Calu3 (cell line): ENCODE data around the gene SMOC2. TPM values are rescaled to one million over a fixed set of nuclear protein-coding genes. Genes with fewer than 3 reads are reported as not detected.

Source experiments
- BruUV-seq: library from RNA; stranded (reverse); fragments of 400-500 nt; replicated peaks from 2 replicates; lab custom pipeline; 2021; lab: Mats Ljungman, UMichigan
- CTCF ChIA-PET: fragments of 300-600 bp; sonication (Branson Sonifier 250); formaldehyde crosslinking; loops from one replicate; lab custom pipeline; 2022; ENCODE audit warnings: antibody characterized with exemption; lab: Charles Lee
- DNase-seq: peaks from one replicate; pipeline ENCODE4 v3.0.0; 2022
- H3K27ac Mint-ChIP-seq: one replicate; pipeline ENCODE4 v1.8.0; 2022; ENCODE audit warnings: mixed read lengths; ENCODE audit not compliant: unreplicated experiment
- H3K27me3 Mint-ChIP-seq: one replicate; pipeline ENCODE4 v1.8.0; 2022; ENCODE audit warnings: mixed read lengths; ENCODE audit not compliant: unreplicated experiment
- H3K36me3 Mint-ChIP-seq: one replicate; pipeline ENCODE4 v1.8.0; 2022; ENCODE audit warnings: mild to moderate bottlenecking, moderate library complexity, mixed read lengths; ENCODE audit not compliant: insufficient read depth, unreplicated experiment
- H3K4me1 Mint-ChIP-seq: one replicate; pipeline ENCODE4 v1.8.0; 2022; ENCODE audit warnings: mild to moderate bottlenecking, low read depth, mixed read lengths; ENCODE audit not compliant: unreplicated experiment
- H3K4me3 Mint-ChIP-seq: one replicate; pipeline ENCODE4 v1.8.0; 2022; ENCODE audit warnings: mild to moderate bottlenecking, low read depth, moderate library complexity, mixed read lengths; ENCODE audit not compliant: unreplicated experiment
- H3K9me3 Mint-ChIP-seq: one replicate; pipeline ENCODE4 v1.8.0; 2022; ENCODE audit warnings: low read depth, mixed read lengths; ENCODE audit not compliant: unreplicated experiment
- intact Hi-C: fragments of 100-400 bp; cut with micrococcal nuclease; formaldehyde crosslinking; loops from one replicate; pipeline ENCODE4 v1.10.0; 2022; ENCODE audit not compliant: unreplicated experiment
- total RNA-seq: library from RNA; stranded (reverse); gene quantifications from 2 replicates; pipeline ENCODE4 v1.2.3, GENCODE V29; 2022
- TF ChIP-seq, protein P1 (sequence below): fragments of 200-600 bp; IDR thresholded peaks from one replicate; pipeline ENCODE4 v1.8.0; 2022; ENCODE audit warnings: antibody characterized with exemption; ENCODE audit not compliant: unreplicated experiment

The SMOC2 gene
- total RNA-seq, 1 experiment from 2014 or later: 1.1 TPM

DNA sequence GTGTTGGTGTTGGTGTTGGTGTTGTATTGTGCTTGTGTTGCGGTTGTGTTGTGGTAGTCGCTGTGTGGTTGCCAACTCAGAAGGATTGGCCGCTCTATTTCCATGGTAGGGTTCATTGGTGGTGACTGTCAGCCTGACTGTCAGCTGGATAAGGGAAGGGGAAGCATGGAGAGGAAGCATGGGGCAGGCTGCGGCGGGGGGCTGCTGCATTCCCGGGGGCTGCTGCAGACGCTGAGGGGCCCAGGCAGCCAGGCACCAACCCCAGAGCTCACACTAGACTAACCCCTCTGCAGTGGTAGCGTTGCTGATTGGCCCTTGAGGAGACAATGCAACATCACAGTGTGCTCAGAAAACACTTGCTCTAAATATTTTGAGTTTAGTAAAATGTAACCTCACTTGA lies 199.2 kb downstream of the SMOC2 start:
- intact Hi-C loops: no loop called here
- Mint-ChIP-seq H3K27me3 (no peaks in the 10 kb centered on the region), H3K9me3 (peaks cover 2% of the 10 kb centered on the region), H3K4me1 (peaks cover 52% of the 10 kb centered on the region), H3K27ac (no peak overlapping the region), H3K4me3 (no peak overlapping the region), H3K36me3 (no peaks in the 10 kb centered on the region)
- CTCF ChIA-PET: no interaction called here
- TF ChIP-seq, protein P1, sequence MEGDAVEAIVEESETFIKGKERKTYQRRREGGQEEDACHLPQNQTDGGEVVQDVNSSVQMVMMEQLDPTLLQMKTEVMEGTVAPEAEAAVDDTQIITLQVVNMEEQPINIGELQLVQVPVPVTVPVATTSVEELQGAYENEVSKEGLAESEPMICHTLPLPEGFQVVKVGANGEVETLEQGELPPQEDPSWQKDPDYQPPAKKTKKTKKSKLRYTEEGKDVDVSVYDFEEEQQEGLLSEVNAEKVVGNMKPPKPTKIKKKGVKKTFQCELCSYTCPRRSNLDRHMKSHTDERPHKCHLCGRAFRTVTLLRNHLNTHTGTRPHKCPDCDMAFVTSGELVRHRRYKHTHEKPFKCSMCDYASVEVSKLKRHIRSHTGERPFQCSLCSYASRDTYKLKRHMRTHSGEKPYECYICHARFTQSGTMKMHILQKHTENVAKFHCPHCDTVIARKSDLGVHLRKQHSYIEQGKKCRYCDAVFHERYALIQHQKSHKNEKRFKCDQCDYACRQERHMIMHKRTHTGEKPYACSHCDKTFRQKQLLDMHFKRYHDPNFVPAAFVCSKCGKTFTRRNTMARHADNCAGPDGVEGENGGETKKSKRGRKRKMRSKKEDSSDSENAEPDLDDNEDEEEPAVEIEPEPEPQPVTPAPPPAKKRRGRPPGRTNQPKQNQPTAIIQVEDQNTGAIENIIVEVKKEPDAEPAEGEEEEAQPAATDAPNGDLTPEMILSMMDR: no peak
- no peak for DNase-seq
- BruUV-seq: no TSS peak

GRCh38 chr6:168640768-168641167 lies 199.8 kb downstream of the SMOC2 start:
- Mint-ChIP-seq H3K4me1 (peaks cover 52% of the 10 kb centered on the region), H3K27me3 (no peaks in the 10 kb centered on the region), H3K27ac (no peak overlapping the region), H3K9me3 (peaks cover 2% of the 10 kb centered on the region), H3K36me3 (no peaks in the 10 kb centered on the region), H3K4me3 (no peak overlapping the region)
- intact Hi-C loops: no loop called here
- TF ChIP-seq, protein P1: no peak
- CTCF ChIA-PET: no interaction called here
- no TSS peak for BruUV-seq
- no peak for DNase-seq

- no peak overlapping the region for H3K27ac Mint-ChIP-seq
- H3K9me3 Mint-ChIP-seq: peaks cover 2% of the 10 kb centered on the region
- no peak for DNase-seq
- CTCF ChIA-PET: interaction anchor here (1.4 kb wide), 1 partner anchor 36 kb away, joined by 3 read pairs; no protein-coding TSS in a partner anchor
- no peak overlapping the region for H3K4me3 Mint-ChIP-seq
- no peaks in the 10 kb centered on the region for H3K27me3 Mint-ChIP-seq
- TF ChIP-seq, protein P1: no peak
- H3K4me1 Mint-ChIP-seq: peaks cover 47% of the 10 kb centered on the region
- intact Hi-C loops: no loop called here
- no peaks in the 10 kb centered on the region for H3K36me3 Mint-ChIP-seq
- no TSS peak for BruUV-seq
These were observed 200.5 kb downstream of the SMOC2 start for GRCh38 chr6:168641446-168641845.

DNA sequence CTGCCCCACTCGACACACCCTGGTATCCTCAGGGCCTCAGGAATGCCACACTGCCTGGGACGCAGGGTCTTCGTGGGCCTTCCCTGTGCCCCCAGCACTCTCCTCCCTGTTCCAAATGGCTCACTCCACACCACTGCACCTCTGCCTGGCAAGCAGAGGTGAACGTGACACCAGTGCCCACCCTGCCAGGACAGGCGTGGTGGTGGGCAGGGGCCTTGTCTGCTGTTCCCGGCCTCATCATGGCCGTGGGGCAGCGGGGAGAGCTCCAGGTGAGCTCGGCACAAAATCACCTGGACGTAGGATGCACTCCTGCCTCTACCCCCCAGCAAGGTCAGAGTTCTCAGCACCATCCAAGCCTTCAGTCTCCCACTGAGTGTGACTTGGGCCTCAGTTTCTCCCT lies 202.4 kb downstream of the SMOC2 start:
- no peak overlapping the region for H3K4me3 Mint-ChIP-seq
- H3K4me1 Mint-ChIP-seq: peaks cover 37% of the 10 kb centered on the region
- intact Hi-C loops: no loop called here
- no peak for DNase-seq
- peaks cover 2% of the 10 kb centered on the region for H3K9me3 Mint-ChIP-seq
- CTCF ChIA-PET: no interaction called here
- H3K36me3 Mint-ChIP-seq: peaks cover 5% of the 10 kb centered on the region
- no peak overlapping the region for H3K27ac Mint-ChIP-seq
- no peaks in the 10 kb centered on the region for H3K27me3 Mint-ChIP-seq
- BruUV-seq: no TSS peak
- TF ChIP-seq, protein P1: no peak
